Mucosa of stomach (tissue), 1 donor: ENCODE data around the gene LGALS7.
A peak's percentile ranks its signal among the peaks of the same experiment; 100 is the strongest.
"Not testable (repeated sequence)": the region's sequence is repeated elsewhere in the genome, so short reads cannot be mapped to it uniquely, and the experiment has no call there.

Experiments used
- H3K27me3 ChIP-seq: one replicate; pipeline ENCODE4 v1.7.0; 2013; ENCODE audit warnings: mild to moderate bottlenecking, low read length; ENCODE audit not compliant: control insufficient read depth, insufficient read depth
- H3K36me3 ChIP-seq: one replicate; pipeline ENCODE4 v1.7.0; 2013; ENCODE audit warnings: low read length; ENCODE audit not compliant: control insufficient read depth, insufficient read depth
- H3K4me1 ChIP-seq: one replicate; pipeline ENCODE4 v1.7.0; 2013; ENCODE audit warnings: mild to moderate bottlenecking, low read length; ENCODE audit not compliant: control insufficient read depth, insufficient read depth
- H3K4me3 ChIP-seq: one replicate; pipeline ENCODE4 v1.7.0; 2013; ENCODE audit warnings: low read length
- H3K9ac ChIP-seq: one replicate; pipeline ENCODE4 v1.7.0; 2013; ENCODE audit warnings: mild to moderate bottlenecking, low read length, moderate library complexity
- H3K9me3 ChIP-seq: one replicate; pipeline ENCODE4 v1.7.0; 2013; ENCODE audit warnings: mild to moderate bottlenecking, low read length, moderate library complexity; ENCODE audit not compliant: control insufficient read depth
- donor health status: Pancreatic carcinoma.

LGALS7 gene

DNA sequence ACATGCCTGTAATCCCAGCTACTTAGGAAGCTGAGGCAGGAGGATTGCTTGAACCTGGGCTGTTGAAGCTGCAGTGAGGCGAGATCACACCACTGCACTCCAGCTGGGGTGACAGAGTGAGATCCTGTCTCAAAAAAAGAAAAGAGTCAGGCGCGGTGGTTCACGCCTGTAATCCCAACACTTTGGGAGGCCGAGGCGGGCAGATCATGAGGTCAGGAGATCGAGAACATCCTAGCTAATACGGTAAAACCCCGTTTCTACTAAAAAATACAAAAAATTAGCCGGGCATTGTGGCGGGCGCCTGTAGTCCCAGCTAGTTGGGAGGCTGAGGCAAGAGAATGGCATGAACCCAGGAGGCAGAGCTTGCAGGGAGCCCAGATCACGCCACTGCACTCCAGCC lies 8.9 kb upstream of the LGALS7 start:
- not testable (repeated sequence) for H3K9ac ChIP-seq, H3K4me1 ChIP-seq, H3K9me3 ChIP-seq, H3K4me3 ChIP-seq, H3K36me3 ChIP-seq, H3K27me3 ChIP-seq

DNA sequence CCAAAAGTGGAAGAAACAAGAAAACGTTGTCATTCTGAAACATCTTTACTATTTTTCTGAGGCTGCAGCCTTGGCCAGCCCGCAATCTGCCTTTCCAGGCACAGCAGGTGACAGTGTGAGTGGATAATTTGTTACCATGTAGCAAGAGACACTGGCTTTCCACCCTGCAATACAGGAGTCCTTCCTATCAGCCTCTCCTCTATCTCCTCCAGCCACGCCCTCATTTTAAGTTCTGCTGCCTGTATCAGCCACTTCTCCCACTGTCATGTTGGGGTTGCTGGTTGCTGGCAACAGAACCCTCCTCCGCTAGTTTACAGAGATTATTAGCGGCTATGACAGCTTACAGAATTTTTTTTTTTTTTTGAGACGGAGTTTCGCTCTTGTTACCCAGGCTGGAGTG lies 7.7 kb upstream of the LGALS7 start:
- Histone ChIP-seq H3K4me3 (no peak overlapping the region), H3K36me3 (no peaks in the 10 kb centered on the region), H3K9me3 (no peaks in the 10 kb centered on the region), H3K27me3 (no peaks in the 10 kb centered on the region), H3K4me1 (peaks cover 3% of the 10 kb centered on the region), H3K9ac (no peak overlapping the region)

DNA sequence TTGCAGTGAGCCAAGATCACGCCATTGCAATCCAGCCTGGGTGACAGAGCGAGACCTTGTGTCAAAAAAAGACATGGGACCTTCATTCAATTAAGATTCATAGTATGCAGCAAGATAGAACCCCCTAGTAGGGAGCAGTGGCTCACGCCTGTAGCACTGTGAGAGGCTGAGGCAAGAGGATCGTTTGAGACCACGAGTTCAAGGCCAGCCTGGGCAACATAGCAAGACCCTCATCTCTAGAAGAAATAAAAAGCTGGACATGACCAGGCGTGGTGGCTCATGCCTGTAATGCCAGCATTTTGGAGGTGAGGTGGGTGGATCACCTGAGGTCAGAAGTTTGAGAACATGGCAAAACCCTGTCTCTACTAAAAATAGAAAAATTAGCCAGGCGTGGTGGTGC lies 7.1 kb upstream of the LGALS7 start:
- Histone ChIP-seq H3K4me3 (no peak overlapping the region), H3K27me3 (no peaks in the 10 kb centered on the region), H3K36me3 (no peaks in the 10 kb centered on the region), H3K4me1 (peaks cover 3% of the 10 kb centered on the region), H3K9ac (no peak overlapping the region), H3K9me3 (no peaks in the 10 kb centered on the region)

DNA sequence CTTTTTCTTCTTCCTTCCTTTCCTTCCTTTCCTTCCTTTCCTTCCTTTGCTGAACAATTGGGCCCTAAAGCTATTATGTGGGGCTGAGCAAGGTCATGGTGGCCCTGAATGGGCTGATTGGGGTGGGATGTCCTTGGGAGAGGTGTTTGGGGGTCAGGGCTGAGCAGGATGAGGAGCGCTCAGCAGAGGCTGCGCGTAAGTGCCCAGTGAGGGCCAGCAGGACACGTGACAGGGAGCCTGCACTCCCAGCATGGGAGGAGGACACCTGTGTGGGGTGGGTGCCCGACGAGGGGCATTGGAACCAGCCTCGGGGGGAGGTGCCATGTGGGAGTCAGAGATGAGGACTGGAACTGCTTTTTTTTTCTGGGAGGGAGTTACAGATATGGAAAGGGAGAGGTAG lies 5.4 kb upstream of the LGALS7 start:
- Histone ChIP-seq H3K27me3 (no peaks in the 10 kb centered on the region), H3K4me1 (peaks cover 2% of the 10 kb centered on the region), H3K9me3 (no peaks in the 10 kb centered on the region), H3K9ac (no peak overlapping the region), H3K4me3 (no peak overlapping the region), H3K36me3 (no peaks in the 10 kb centered on the region)

DNA sequence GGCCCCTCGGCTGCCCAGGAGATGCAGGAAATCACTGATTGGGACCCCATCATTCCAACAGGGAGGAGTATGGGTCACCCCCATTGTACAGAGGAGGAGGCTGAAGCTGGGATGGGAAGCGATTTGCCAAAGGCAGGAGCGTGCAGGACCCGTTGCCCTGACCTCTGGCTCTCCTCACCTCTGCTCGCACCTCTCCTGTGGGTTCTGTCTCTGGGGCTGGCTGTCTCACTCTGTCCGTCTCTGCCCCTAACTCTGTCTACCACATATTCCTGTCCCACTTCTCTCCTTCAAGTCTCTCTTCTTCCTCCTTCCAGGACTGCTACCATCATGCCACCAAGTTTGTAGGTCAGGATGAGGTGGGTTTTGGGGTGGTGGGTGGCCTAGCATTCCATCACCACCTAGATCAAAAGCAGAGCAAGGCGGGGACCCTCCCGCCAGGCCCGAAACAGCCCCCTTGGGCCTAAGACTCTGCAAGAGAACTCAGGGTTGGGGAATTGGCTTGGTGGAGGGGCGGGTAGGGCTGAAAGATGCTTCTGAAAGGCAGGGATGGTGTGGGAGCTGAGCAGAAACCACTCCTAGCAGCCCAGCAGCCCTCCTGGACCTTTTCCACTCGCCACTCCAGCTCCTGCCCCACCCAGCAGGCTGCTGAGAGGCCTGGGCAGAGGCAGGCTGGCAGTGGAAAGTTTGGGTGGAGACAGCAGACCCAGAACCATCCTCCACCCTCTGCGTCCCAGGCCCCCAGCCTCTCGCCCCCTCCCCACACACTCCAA lies 1.0 kb upstream of the LGALS7 start:
- Histone ChIP-seq H3K4me3 (no peak overlapping the region), H3K27me3 (no peaks in the 10 kb centered on the region), H3K36me3 (no peaks in the 10 kb centered on the region)

DNA sequence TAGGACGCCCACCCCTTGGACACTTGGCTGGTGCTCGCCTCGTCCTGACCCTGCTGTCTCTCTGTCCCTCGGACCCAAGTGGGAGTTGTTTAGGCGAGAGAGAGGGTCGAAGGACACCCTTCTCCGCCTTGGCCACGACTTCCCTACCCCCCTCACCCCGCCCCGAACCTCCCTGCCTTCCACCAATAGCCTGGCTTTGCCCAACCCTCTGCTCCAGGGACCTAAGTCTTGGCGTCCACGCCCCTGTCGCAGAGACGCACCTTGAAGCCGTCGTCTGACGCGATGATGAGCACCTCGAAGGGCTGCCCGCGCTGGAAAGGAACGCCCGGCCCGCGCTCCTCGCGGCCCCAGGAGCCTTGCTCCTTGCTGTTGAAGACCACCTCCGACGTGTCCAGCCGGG lies 1.7 kb downstream of the LGALS7 start:
- H3K9ac ChIP-seq, H3K27me3 ChIP-seq, H3K4me3 ChIP-seq, H3K9me3 ChIP-seq, H3K36me3 ChIP-seq: not testable (repeated sequence)
- H3K4me1 ChIP-seq, result peaks cover 13% of the 10 kb centered on the region

More for the DNA sequence above, 1.0 kb upstream of the LGALS7 start:
- Histone ChIP-seq H3K9ac (no peak overlapping the region), H3K4me1 (peaks cover 11% of the 10 kb centered on the region), H3K9me3 (no peaks in the 10 kb centered on the region)

DNA sequence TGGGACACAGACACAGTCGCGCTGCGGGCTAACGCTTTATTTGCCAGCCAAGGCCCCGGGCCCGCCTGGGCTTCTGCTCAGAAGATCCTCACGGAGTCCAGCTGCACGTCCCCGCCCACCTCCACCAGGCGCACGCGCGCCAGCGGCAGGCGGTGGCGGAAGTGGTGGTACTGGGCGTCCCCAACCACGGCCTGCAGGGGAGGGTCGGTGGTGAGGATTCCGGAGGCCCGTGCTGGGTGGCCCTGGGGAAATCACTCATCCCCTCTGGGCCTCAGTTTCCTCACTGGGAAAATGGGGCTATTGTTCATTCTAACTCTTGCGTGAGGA lies 2.4 kb downstream of the LGALS7 start:
- H3K4me3 ChIP-seq, H3K27me3 ChIP-seq, H3K9ac ChIP-seq, H3K9me3 ChIP-seq, H3K36me3 ChIP-seq: not testable (repeated sequence)
- peaks cover 13% of the 10 kb centered on the region for H3K4me1 ChIP-seq

DNA sequence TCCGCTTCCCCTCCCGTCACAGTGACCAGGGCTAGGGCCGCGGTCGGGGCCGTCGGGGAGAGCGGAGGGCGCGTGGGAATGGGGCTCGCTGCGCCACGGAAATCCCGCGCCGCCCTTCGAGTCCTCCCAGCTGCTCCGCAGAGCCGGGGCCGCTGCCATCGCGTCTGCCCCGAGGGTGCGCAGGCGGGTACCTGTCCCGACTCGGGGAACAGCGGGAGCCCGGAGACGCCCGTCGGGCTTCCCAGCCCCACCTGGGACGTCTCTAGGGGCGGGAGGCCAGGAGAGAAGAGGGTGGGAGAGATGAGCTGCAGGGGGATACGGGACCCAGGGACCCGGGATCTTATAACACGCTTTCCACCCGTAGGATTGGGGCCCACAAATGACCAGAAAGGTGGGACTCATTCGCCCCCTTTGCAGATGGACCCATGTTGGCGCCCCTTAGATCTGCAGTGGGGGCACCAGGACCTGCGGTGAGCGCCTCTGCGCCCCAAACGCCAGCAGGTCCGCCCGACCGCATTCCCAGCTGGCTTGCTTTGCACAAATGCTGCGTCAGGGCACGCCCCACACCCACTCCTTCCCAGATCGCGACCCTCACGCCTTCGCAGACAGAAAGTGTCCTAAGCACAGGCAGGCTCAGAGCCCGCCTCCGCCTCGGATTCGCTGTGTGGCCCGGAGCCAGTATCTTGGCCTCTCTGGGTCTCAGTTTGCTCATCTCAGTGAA lies 2.9 kb downstream of the LGALS7 start:
- H3K36me3 ChIP-seq, H3K4me3 ChIP-seq, H3K27me3 ChIP-seq, H3K9ac ChIP-seq, H3K9me3 ChIP-seq: not testable (repeated sequence)
- peaks cover 13% of the 10 kb centered on the region for H3K4me1 ChIP-seq

DNA sequence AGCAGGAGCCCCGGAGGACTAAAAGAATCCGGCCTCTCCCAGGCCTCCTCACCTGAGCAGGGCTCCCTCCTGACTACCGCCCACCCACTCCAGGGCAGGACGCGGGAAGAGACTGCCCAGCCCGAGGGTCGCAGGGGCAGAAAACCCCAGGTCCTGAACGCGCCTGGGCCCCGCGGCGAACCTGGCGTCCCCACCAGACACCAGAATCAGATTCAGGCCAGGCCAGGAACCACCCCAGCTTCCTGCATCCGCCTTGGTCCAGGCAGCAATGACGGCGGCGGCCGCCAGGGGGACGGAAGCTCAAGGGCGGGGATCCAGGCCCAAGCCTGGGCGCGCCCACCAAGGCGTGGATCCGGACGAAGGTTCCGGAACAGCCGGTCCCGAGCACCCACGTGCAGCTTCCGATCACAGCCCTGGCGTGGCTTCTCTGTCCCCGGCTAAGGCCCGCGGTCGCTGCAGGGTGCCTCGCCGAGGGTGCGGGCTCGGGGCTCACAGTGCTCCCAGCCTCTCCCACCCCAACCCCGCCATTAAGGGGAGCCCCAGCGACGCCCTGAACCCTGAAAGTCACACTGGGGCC lies 3.6 kb downstream of the LGALS7 start:
- Histone ChIP-seq H3K9ac (peak overlapping the region; percentile 53), H3K4me3 (no peak overlapping the region), H3K36me3 (no peaks in the 10 kb centered on the region), H3K4me1 (peaks cover 13% of the 10 kb centered on the region), H3K27me3 (no peaks in the 10 kb centered on the region), H3K9me3 (no peaks in the 10 kb centered on the region)

DNA sequence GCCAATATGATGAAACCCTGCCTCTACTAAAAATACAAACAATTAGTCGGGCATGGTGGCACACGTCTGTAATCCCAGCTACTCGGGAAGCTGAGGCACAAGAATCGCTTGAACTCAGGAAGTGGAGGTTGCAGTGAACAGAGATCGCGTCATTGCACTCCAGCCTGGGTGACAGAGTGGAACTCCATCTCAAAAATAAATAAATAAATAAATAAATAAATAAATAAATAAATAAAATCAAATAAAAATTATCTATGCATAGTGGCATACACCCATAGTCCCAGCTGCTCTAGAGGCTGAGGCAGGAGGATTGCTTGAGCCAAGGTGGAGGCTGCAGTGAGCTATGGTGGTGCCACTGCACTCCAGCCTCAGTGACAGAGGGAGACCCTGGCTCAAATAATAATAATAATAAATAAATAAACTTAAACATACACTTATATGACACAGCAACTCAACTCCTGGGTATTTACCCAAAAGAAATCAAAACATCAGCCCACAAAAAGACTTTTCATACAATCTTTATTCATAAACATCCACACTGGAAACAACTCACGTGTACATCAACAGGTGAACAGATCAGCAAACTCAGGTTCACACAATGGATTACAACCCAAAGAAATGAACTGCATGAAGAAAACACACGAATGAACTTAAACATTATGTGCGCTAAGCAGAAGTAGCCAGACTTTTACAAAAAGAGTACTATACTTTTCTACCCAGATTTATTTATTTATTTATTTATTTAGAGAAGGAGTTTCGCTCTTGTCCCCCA lies 6.9 kb downstream of the LGALS7 start:
- Histone ChIP-seq H3K4me1 (peaks cover 9% of the 10 kb centered on the region), H3K9ac (no peak overlapping the region), H3K27me3 (no peaks in the 10 kb centered on the region), H3K36me3 (no peaks in the 10 kb centered on the region), H3K4me3 (no peak overlapping the region), H3K9me3 (no peaks in the 10 kb centered on the region)

DNA sequence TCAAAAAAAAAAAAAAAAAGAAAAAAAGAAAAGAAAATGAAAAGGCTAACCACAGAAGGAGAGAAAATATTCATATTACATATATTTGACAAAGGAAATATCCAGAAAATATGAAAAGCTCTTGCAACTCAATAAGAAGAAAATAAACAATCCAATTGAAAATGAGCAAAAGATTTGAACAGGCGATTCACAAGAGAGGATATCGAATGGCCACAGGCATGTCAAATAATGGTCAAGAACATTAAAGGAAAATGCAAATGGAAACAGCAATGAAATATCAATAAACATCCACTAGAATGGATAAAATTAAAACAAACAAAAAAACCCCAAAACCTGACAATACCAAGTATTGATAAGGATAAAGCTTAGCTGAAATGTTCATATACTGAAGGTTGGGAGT lies 8.1 kb downstream of the LGALS7 start:
- no peaks in the 10 kb centered on the region for H3K27me3 ChIP-seq
- H3K4me1 ChIP-seq, result peaks cover 9% of the 10 kb centered on the region
- H3K4me3 ChIP-seq, result no peak overlapping the region
- no peaks in the 10 kb centered on the region for H3K9me3 ChIP-seq
- H3K9ac ChIP-seq, result no peak overlapping the region
- no peaks in the 10 kb centered on the region for H3K36me3 ChIP-seq

DNA sequence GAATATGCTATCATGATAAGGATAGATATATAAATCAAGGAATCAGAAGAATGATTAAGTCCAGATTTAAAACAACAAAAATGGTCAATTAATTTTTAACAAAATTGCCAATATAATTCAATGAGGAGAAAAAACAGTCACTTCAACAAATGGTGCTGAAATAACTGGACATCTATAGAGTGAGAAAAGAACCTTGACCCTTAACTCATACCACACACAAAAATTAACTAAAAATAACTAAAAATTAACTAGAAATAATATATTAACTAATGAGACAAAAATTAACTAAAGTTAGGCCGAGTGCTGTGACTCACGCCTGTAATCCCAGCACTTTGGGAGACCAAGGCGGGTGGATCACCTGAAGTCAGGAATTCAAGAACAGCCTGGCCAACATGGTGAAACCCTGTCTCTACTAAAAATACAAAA lies 9.5 kb downstream of the LGALS7 start:
- Histone ChIP-seq H3K36me3 (no peaks in the 10 kb centered on the region), H3K4me1 (no peaks in the 10 kb centered on the region), H3K4me3 (no peak overlapping the region), H3K27me3 (no peaks in the 10 kb centered on the region), H3K9me3 (no peaks in the 10 kb centered on the region), H3K9ac (no peak overlapping the region)
